Measurements from ENCODE around the gene MSLN.
"Not testable (repeated sequence)": the region's sequence is repeated elsewhere in the genome, so short reads cannot be mapped to it uniquely, and the experiment has no call there.

Gene MSLN

GRCh38 chr16:735982-736453 lies 24.5 kb upstream of the MSLN start:
- no peak for DNase-seq

GRCh38 chr16:736936-737481 lies 23.5 kb upstream of the MSLN start:
- DNase-seq: no peak

GRCh38 chr16:739560-740458 lies 20.7 kb upstream of the MSLN start:
- DNase-seq: no peak

- DNase-seq: no peak
Observed at GRCh38 chr16:740459-740763, 20.1 kb upstream of the MSLN start.

- peak; percentile 59 for DNase-seq
Observed at GRCh38 chr16:740764-741505, 19.6 kb upstream of the MSLN start, which contains the start of gene CIAO3. Gene CIAO3 (minus strand): TSS chr16:740997. CDS start chr16:740985, 12 bp downstream.

- no peak for DNase-seq
Observed at GRCh38 chr16:741986-742629, 18.4 kb upstream of the MSLN start.

- not testable (repeated sequence) for DNase-seq
Observed at GRCh38 chr16:742894-743293, 17.6 kb upstream of the MSLN start.

- DNase-seq: no peak
Observed at GRCh38 chr16:743794-744500, 16.6 kb upstream of the MSLN start.

- DNase-seq: no peak
Observed at GRCh38 chr16:745739-746138, 14.8 kb upstream of the MSLN start.

- no peak for DNase-seq
Observed at GRCh38 chr16:746637-747036, 13.9 kb upstream of the MSLN start.

- DNase-seq: no peak
Observed at GRCh38 chr16:747978-748746, 12.4 kb upstream of the MSLN start.

- DNase-seq: no peak
Observed at GRCh38 chr16:749010-749409, 11.5 kb upstream of the MSLN start.

GRCh38 chr16:750485-750884 lies 10.0 kb upstream of the MSLN start:
- no peak for DNase-seq

- DNase-seq: no peak
Observed at GRCh38 chr16:751152-752006, 9.2 kb upstream of the MSLN start.

GRCh38 chr16:752007-752312 lies 8.6 kb upstream of the MSLN start:
- no peak for DNase-seq

- not testable (repeated sequence) for DNase-seq
Observed at GRCh38 chr16:754121-754607, 6.4 kb upstream of the MSLN start.

- no peak for DNase-seq
Observed at GRCh38 chr16:754656-755055, 5.9 kb upstream of the MSLN start.

- no peak for DNase-seq
Observed at GRCh38 chr16:756428-756827, 4.1 kb upstream of the MSLN start.

GRCh38 chr16:759110-759910 lies 1.2 kb upstream of the MSLN start:
- no peak for DNase-seq

GRCh38 chr16:760065-760464 lies 469 bp upstream of the MSLN start:
- DNase-seq: no peak

All from NCI-H1048 (cell line).